Keratinocyte (primary cell): ENCODE results near the gene PTPN14. TPM values are rescaled to one million over a fixed set of nuclear protein-coding genes. Genes with fewer than 3 reads are reported as not detected.

Source experiments
- DNase-seq: peaks from one replicate; pipeline ENCODE4 v3.0.0-alpha.2; 2011; ENCODE audit warnings: low read depth, missing footprints, low spot score
- FAIRE-seq: peaks from 2 replicates; lab custom pipeline; 2011; peaks lifted over from hg19 to GRCh38; lab: Jason Lieb, UNC
- H2AFZ ChIP-seq: 2 replicates; pipeline ENCODE4 v1.6.0; 2012; ENCODE audit warnings: low read length, control low read depth, inconsistent platforms; ENCODE audit not compliant: control insufficient read depth
- H3K27ac ChIP-seq: 2 replicates; pipeline ENCODE4 v1.5.1; 2011; ENCODE audit warnings: low read length; ENCODE audit not compliant: control insufficient read depth, insufficient read depth
- H3K27me3 ChIP-seq: 3 replicates; pipeline ENCODE4 v1.6.0; 2011; ENCODE audit warnings: low read length; ENCODE audit not compliant: control insufficient read depth, insufficient read depth; ENCODE audit errors: extremely low read depth
- H3K36me3 ChIP-seq, 2 experiments: 2 replicates in 1 of 2; 3 replicates in 1 of 2; pipeline ENCODE4 v1.5.1; 2011; ENCODE audit warnings: low read length in 2 of 2, mild to moderate bottlenecking in 1 of 2; ENCODE audit not compliant: control insufficient read depth in 2 of 2, insufficient read depth in 2 of 2; ENCODE audit errors: extremely low read depth in 1 of 2
- H3K4me1 ChIP-seq: 3 replicates; pipeline ENCODE4 v1.5.1; 2011; ENCODE audit warnings: low read length; ENCODE audit not compliant: control insufficient read depth, insufficient read depth; ENCODE audit errors: extremely low read depth
- H3K4me2 ChIP-seq: 3 replicates; pipeline ENCODE4 v1.6.0; 2011; ENCODE audit warnings: low read depth, low read length; ENCODE audit not compliant: control insufficient read depth, insufficient read depth; ENCODE audit errors: extremely low read depth
- H3K4me3 ChIP-seq, 3 experiments: fragments of 200-600 bp in 1 of 3; sonication (generic) in 1 of 3; 2 replicates in 2 of 3; 3 replicates in 1 of 3; pipeline ENCODE4 v1.5.1; 2011 to 2016; ENCODE audit warnings: low read length in 3 of 3, mild to moderate bottlenecking in 3 of 3, control low read depth in 2 of 3, inconsistent platforms in 1 of 3, low read depth in 1 of 3, mixed read lengths in 1 of 3, mixed run types in 1 of 3, moderate library complexity in 1 of 3; ENCODE audit not compliant: control insufficient read depth in 2 of 3, insufficient read depth in 2 of 3; ENCODE audit errors: extremely low read depth in 1 of 3
- H3K79me2 ChIP-seq: 2 replicates; pipeline ENCODE4 v1.6.0; 2012; ENCODE audit warnings: low read length; ENCODE audit not compliant: control insufficient read depth, insufficient read depth
- H3K9ac ChIP-seq: 3 replicates; pipeline ENCODE4 v1.6.0; 2011; ENCODE audit warnings: low read length; ENCODE audit not compliant: control insufficient read depth, insufficient read depth; ENCODE audit errors: extremely low read depth
- H3K9me1 ChIP-seq: 3 replicates; pipeline ENCODE4 v1.6.0; 2011; ENCODE audit warnings: low read length; ENCODE audit not compliant: control insufficient read depth, insufficient read depth; ENCODE audit errors: extremely low read depth
- H3K9me3 ChIP-seq: 2 replicates; pipeline ENCODE4 v1.5.1; 2012; ENCODE audit warnings: low read depth, low read length; ENCODE audit not compliant: control insufficient read depth
- H4K20me1 ChIP-seq: 3 replicates; pipeline ENCODE4 v1.6.0; 2011; ENCODE audit warnings: low read length; ENCODE audit not compliant: control insufficient read depth, insufficient read depth; ENCODE audit errors: extremely low read depth
- EZH2 ChIP-seq: IDR thresholded peaks from one replicate; pipeline ENCODE4 v1.6.1; 2012; ENCODE audit warnings: inconsistent platforms, mild to moderate bottlenecking, low read length, moderate library complexity
- dilution Hi-C: fragments of 300-500 bp; cut with MboI; formaldehyde crosslinking; loops from one replicate; pipeline ENCODE4 v1.7.0; 2020; ENCODE audit warnings: low sequenced_read_pairs; ENCODE audit not compliant: extremely low pct_ligation_motif_present
- polyA plus RNA-seq, 5 experiments: library from polyadenylated mRNA; depleted of rRNA in 3 of 5; stranded (reverse) in 3 of 5; stranded (forward) in 1 of 5; unstranded in 1 of 5; fragments of >200 nt; gene quantifications; 1 replicate in 1 of 5; 2 replicates in 3 of 5; 3 replicates in 1 of 5; pipeline versions ENCODE4 v1.2.1 to v1.2.3, GENCODE V29; 2011 to 2012; ENCODE audit warnings: missing spikeins in 2 of 5, low read depth in 1 of 5, low replicate concordance in 1 of 5
- TF ChIP-seq, protein P1 (sequence below), 3 experiments: IDR thresholded peaks in 1 of 3; conservative IDR thresholded peaks in 1 of 3; optimal IDR thresholded peaks in 1 of 3; 2 replicates in 2 of 3; 3 replicates in 1 of 3; pipeline versions ENCODE3 to v1.5.1; 2011; ENCODE audit warnings: low read length in 3 of 3, mild to moderate bottlenecking in 3 of 3, moderate library complexity in 2 of 3, control low read depth in 1 of 3, inconsistent platforms in 1 of 3; ENCODE audit not compliant: insufficient read depth in 2 of 3; ENCODE audit errors: extremely low read depth in 1 of 3

PTPN14 gene
- polyA plus RNA-seq, 1 donor (not counting 4 experiments of a cell fraction or from before 2014, with no cell fraction given): 29.9 TPM

DNA sequence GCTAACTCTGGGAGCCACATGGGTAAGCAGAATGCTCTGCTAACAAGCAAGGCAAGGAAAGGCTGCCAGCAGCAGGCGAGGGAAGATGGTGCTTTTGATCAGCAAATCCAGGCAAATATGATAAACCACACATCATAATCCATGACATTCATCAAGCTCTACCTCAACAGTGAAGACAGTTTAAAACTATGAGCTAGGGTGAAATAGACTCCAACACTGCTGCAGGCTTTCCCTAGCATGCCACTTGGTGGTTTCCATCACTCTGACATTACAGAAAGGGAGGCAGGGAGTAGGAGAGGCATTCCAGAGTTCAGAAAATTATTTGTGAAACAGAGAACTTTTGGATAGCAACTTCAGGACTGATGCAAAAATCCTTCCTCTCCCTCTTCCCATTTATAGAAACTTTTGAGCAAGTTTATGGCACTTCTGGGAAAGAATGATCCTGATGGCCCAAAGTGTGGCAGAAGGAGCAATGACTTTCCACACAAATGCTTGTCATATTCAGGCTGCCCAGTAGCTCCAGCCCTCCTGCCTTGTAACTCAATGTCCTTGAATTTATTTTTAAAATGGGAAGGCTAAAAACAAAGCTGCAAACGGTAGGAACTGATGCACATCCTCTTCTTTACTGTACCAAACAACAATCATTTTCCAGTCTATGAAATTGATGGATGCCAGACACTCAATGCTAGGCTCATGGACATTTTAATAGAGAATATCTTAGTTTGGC is 199.7 kb downstream of the PTPN14 start:
- DNase-seq (no peak), FAIRE-seq (no peak)
- TF ChIP-seq, protein P1, sequence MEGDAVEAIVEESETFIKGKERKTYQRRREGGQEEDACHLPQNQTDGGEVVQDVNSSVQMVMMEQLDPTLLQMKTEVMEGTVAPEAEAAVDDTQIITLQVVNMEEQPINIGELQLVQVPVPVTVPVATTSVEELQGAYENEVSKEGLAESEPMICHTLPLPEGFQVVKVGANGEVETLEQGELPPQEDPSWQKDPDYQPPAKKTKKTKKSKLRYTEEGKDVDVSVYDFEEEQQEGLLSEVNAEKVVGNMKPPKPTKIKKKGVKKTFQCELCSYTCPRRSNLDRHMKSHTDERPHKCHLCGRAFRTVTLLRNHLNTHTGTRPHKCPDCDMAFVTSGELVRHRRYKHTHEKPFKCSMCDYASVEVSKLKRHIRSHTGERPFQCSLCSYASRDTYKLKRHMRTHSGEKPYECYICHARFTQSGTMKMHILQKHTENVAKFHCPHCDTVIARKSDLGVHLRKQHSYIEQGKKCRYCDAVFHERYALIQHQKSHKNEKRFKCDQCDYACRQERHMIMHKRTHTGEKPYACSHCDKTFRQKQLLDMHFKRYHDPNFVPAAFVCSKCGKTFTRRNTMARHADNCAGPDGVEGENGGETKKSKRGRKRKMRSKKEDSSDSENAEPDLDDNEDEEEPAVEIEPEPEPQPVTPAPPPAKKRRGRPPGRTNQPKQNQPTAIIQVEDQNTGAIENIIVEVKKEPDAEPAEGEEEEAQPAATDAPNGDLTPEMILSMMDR (optimal IDR thresholded peaks at IDR 0.05 in 1 of 3, IDR thresholded peaks at IDR 0.05 in 1 of 3, conservative IDR thresholded peaks at IDR 0.05 in 1 of 3; ENCODE audit: extremely low read depth in 1 of 3, insufficient read depth in 2 of 3, low read length in 3 of 3): no peak
- no peak for TF ChIP-seq EZH2
- Histone ChIP-seq H3K9me1 (no peaks in the 10 kb centered on the region), H4K20me1 (no peaks in the 10 kb centered on the region), H3K9ac (no peak overlapping the region), H3K4me1 (no peaks in the 10 kb centered on the region), H3K79me2 (no peaks in the 10 kb centered on the region), H3K36me3 (peaks cover 38 to 49% of the 10 kb centered on the region in 2 experiments), H3K4me3 (no peak overlapping the region), H2AFZ (no peak overlapping the region), H3K27me3 (no peaks in the 10 kb centered on the region), H3K27ac (no peak overlapping the region), H3K9me3 (no peaks in the 10 kb centered on the region), H3K4me2 (no peak overlapping the region)
- dilution Hi-C loops: no loop called here

DNA sequence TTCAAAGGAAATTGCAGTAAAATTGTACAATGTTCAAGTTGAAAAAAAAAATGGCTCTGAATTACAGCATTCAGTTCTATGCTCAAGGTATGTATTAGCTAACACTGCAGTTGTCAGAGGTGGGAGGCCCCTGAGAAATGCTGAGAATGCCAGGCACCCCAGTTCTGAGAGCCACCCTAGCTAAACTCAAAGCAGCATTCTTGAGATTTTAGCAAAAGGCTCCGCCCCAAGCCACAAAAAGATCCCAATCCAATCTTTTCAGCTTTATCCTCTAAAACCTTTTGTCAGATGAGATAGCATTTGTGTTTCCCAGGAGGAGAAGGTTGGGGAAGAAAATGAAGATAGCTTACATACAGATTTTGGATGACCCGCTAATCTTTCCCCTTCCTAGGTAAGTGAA is 201.6 kb downstream of the PTPN14 start:
- Histone ChIP-seq H3K9ac (no peak overlapping the region), H3K9me3 (no peaks in the 10 kb centered on the region), H3K79me2 (no peaks in the 10 kb centered on the region), H3K27ac (no peak overlapping the region), H3K4me3 (no peak overlapping the region), H3K36me3 (peaks cover 27 to 36% of the 10 kb centered on the region in 2 experiments), H3K27me3 (no peaks in the 10 kb centered on the region), H2AFZ (no peak overlapping the region), H3K4me1 (no peaks in the 10 kb centered on the region), H3K9me1 (no peaks in the 10 kb centered on the region), H3K4me2 (no peak overlapping the region), H4K20me1 (no peaks in the 10 kb centered on the region)
- FAIRE-seq: no peak
- no peak for TF ChIP-seq EZH2
- TF ChIP-seq, protein P1 (optimal IDR thresholded peaks at IDR 0.05 in 1 of 3, IDR thresholded peaks at IDR 0.05 in 1 of 3, conservative IDR thresholded peaks at IDR 0.05 in 1 of 3; ENCODE audit: extremely low read depth in 1 of 3, insufficient read depth in 2 of 3, low read length in 3 of 3): no peak
- no peak for DNase-seq
- dilution Hi-C loops: no loop called here
